GM12878 (cell line): ENCODE measurements around the gene TMC2. TPM values are rescaled to one million over a fixed set of nuclear protein-coding genes. Genes with fewer than 3 reads are reported as not detected.

Experiments
- ATAC-seq: fragments of 200-7000 bp; cut with Tn5 transposase; 3 replicates; pipeline ENCODE4 v1.9.1; 2020; ENCODE audit warnings: mild to moderate bottlenecking, moderate library complexity
- BruUV-seq: library from RNA; stranded (reverse); fragments of 400-500 nt; replicated peaks from 2 replicates; lab custom pipeline; 2021; lab: Mats Ljungman, UMichigan
- CTCF ChIA-PET: fragments of 300-600 bp; sonication (Branson Sonifier 250); formaldehyde crosslinking; extraction: SDS; loops from one replicate; lab custom pipeline; 2021; ENCODE audit warnings: inconsistent platforms; lab: Yijun Ruan, JAX
- POLR2A ChIA-PET: fragments of 350-600 bp; formaldehyde crosslinking; extraction: SDS; loops from one replicate; lab custom pipeline; 2021; ENCODE audit warnings: inconsistent platforms; lab: Charles Lee
- RAD21 ChIA-PET: fragments of 300-600 bp; sonication (Branson Sonifier 250); formaldehyde crosslinking; loops from one replicate; lab custom pipeline; 2023; ENCODE audit warnings: antibody characterized with exemption; ENCODE audit not compliant: unreplicated experiment; lab: Charles Lee
- SMC1A ChIA-PET: fragments of 300-600 bp; sonication (Branson Sonifier 250); formaldehyde crosslinking; loops from one replicate; lab custom pipeline; 2023; ENCODE audit not compliant: unreplicated experiment, uncharacterized antibody; lab: Charles Lee
- DNase-seq: peaks from one replicate; pipeline ENCODE4 v3.0.0-alpha.2; 2011; ENCODE audit warnings: low read depth, low spot score
- FAIRE-seq: peaks from 3 replicates; lab custom pipeline; 2011; peaks lifted over from hg19 to GRCh38; lab: Jason Lieb, UNC
- H2AFZ ChIP-seq: 2 replicates; pipeline ENCODE4 v1.6.0; 2011; ENCODE audit warnings: low read depth, low read length, control low read depth; ENCODE audit not compliant: control insufficient read depth
- H3K27ac ChIP-seq: 2 replicates; pipeline ENCODE4 v1.5.1; 2011; ENCODE audit warnings: control low read depth; ENCODE audit not compliant: control insufficient read depth, insufficient read depth
- H3K27me3 ChIP-seq, 2 experiments: replicated peaks in 1 of 2; 2 replicates each; pipeline versions ENCODE4 v1.6.0 to v1.6.1; 2011; ENCODE audit warnings: low read length in 1 of 2; ENCODE audit not compliant: control insufficient read depth in 2 of 2, insufficient read depth in 2 of 2
- H3K36me3 ChIP-seq, 2 experiments: 2 replicates each; pipeline ENCODE4 v1.5.1; 2011; ENCODE audit warnings: low read length in 1 of 2; ENCODE audit not compliant: control insufficient read depth in 2 of 2, insufficient read depth in 2 of 2
- H3K4me1 ChIP-seq: 2 replicates; pipeline ENCODE4 v1.6.1; 2011; ENCODE audit warnings: mild to moderate bottlenecking, low read length, moderate library complexity, mixed read lengths; ENCODE audit not compliant: control insufficient read depth, insufficient read depth
- H3K4me2 ChIP-seq: 2 replicates; pipeline ENCODE4 v1.6.0; 2011; ENCODE audit warnings: control low read depth; ENCODE audit not compliant: control insufficient read depth, insufficient read depth
- H3K4me3 ChIP-seq: fragments of 200-600 bp; sonication (generic); 2 replicates; pipeline ENCODE4 v1.5.1; 2016
- H3K79me2 ChIP-seq: 2 replicates; pipeline ENCODE4 v1.6.0; 2011; ENCODE audit warnings: low read length; ENCODE audit not compliant: control insufficient read depth, insufficient read depth
- H3K9ac ChIP-seq: 2 replicates; pipeline ENCODE4 v1.8.0; 2011; ENCODE audit warnings: low read length, control low read depth, mixed read lengths; ENCODE audit not compliant: control insufficient read depth, insufficient read depth
- H3K9me3 ChIP-seq: replicated peaks from 3 replicates; pipeline ENCODE4 v1.5.1; 2011; ENCODE audit warnings: mild to moderate bottlenecking, low read length; ENCODE audit not compliant: control insufficient read depth, insufficient read depth
- H4K20me1 ChIP-seq: 2 replicates; pipeline ENCODE4 v1.6.0; 2011; ENCODE audit not compliant: control insufficient read depth, insufficient read depth
- CEBPB ChIP-seq, 2 experiments: fragments of 150-350 bp in 1 of 2; IDR thresholded peaks; 2 replicates each; pipeline ENCODE4 v1.6.1; 2012 to 2014; ENCODE audit warnings: low read depth in 2 of 2, low read length in 2 of 2, borderline replicate concordance in 1 of 2, inconsistent platforms in 1 of 2
- FOXM1 ChIP-seq: IDR thresholded peaks from 2 replicates; pipeline ENCODE4 v1.6.1; 2012; ENCODE audit warnings: low read depth, mild to moderate bottlenecking, inconsistent platforms, low read length, moderate library complexity
- MTA2 ChIP-seq: fragments of 450-650 bp; IDR thresholded peaks from 2 replicates; pipeline ENCODE4 v1.6.1; 2016; ENCODE audit warnings: low read depth, mild to moderate bottlenecking, moderate library complexity
- NBN ChIP-seq: fragments of 450-650 bp; IDR thresholded peaks from 2 replicates; pipeline ENCODE4 v1.6.1; 2016
- RCOR1 ChIP-seq: conservative IDR thresholded peaks from 2 replicates; pipeline ENCODE4 v1.6.1; 2012; ENCODE audit warnings: low read depth, low read length, improper control_type of control experiment
- ZNF207 ChIP-seq: fragments of 450-650 bp; IDR thresholded peaks from 2 replicates; pipeline ENCODE4 v1.6.1; 2014; ENCODE audit warnings: antibody characterized with exemption, mild to moderate bottlenecking, borderline replicate concordance
- WGBS: methylation state at CpG from one replicate; pipeline ENCODE4 v1.1.6; 2016; ENCODE audit warnings: low lambda C conversion rate; ENCODE audit not compliant: insufficient replicate concordance, insufficient coverage; ENCODE audit errors: missing lambda C conversion rate; 5-methylcytosine and 5-hydroxymethylcytosine counted together
- in situ Hi-C: fragments of 300-500 bp; cut with MboI; formaldehyde crosslinking; loops from 9 replicates; pipeline ENCODE4 v1.14.3; 2018; ENCODE audit warnings: mixed read lengths
- intact Hi-C: fragments of 100-400 bp; cut with micrococcal nuclease; formaldehyde crosslinking; loops from one replicate; pipeline ENCODE4 v1.14.2; 2022; ENCODE audit not compliant: unreplicated experiment
- polyA plus RNA-seq, 11 experiments: library from polyadenylated mRNA; depleted of rRNA in 4 of 11; unstranded in 6 of 11; stranded (reverse) in 5 of 11; fragments of >200 nt; fragmentation: Nextera tagmentation in 4 of 11; fragmentation: Illumina TruSeq in 1 of 11; extraction: Ambion mirVana in 4 of 11; extraction: Trizol in 1 of 11; gene quantifications; 1 replicate in 1 of 11; 2 replicates in 10 of 11; pipeline versions ENCODE4 v1.2.1 to v1.2.3, GENCODE V29; 2011 to 2016; ENCODE audit warnings: inconsistent platforms in 2 of 11, missing spikeins in 2 of 11, low read depth in 1 of 11
- total RNA-seq, 4 experiments: library from RNA; depleted of rRNA in 3 of 4; stranded (reverse); fragments of >200 nt in 3 of 4; fragmentation: Illumina TruSeq in 1 of 4; extraction: Trizol in 1 of 4; gene quantifications; 2 replicates each; pipeline versions ENCODE4 v1.2.1 to v1.2.3, GENCODE V29; 2013 to 2021
- TF ChIP-seq, protein P1 (sequence below): IDR thresholded peaks from 2 replicates; pipeline ENCODE4 v1.6.1; 2011; ENCODE audit warnings: borderline replicate concordance, low read depth, mild to moderate bottlenecking, moderate library complexity, mixed read lengths, low read length; ENCODE audit not compliant: insufficient read depth; ENCODE audit errors: extremely low read length

Gene TMC2
- total and polyA plus RNA-seq, 10 of the 15 experiments (the other 5 are each of a cell fraction or from before 2014, with no cell fraction given) = 0.08 TPM; not detected in 9

DNA sequence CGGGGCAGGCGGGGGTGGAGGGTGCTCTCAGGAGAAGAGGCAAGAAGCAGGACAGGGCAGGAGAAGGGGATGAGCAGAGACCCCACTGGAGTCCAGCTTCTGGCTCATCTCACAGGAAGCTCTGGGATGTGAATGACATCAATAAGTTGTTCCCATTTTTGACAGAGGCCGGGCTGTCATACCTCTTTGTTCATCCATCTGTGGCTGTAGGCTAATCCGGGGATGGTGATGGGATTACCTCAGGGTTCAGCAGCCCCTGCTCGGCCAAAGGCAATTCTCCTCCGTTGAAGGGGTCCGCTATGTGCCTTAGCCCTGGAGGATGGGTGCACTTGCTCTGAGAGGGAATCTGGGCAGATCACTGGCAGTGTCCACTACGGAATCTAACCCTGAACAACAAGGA, 3.3 kb upstream of the TMC2 start:
- ChIA-PET SMC1A (interaction anchor here (0.6 kb wide), 1 partner anchor 52 kb away, joined by 3 read pairs; no protein-coding TSS in a partner anchor), CTCF (interaction anchor here (1.3 kb wide), 1 partner anchor 9 kb away, joined by 4 read pairs; no protein-coding TSS in a partner anchor), POLR2A (no interaction called here), RAD21 (no interaction called here)
- DNase-seq = no peak
- TF ChIP-seq RCOR1 (no peak), NBN (no peak), ZNF207 (no peak), MTA2 (no peak), FOXM1 (no peak), CEBPB (IDR thresholded peaks at IDR 0.05; ENCODE audit: borderline replicate concordance in 1 of 2, low read depth in 2 of 2, low read length in 2 of 2) (no peak)
- TF ChIP-seq, protein P1, sequence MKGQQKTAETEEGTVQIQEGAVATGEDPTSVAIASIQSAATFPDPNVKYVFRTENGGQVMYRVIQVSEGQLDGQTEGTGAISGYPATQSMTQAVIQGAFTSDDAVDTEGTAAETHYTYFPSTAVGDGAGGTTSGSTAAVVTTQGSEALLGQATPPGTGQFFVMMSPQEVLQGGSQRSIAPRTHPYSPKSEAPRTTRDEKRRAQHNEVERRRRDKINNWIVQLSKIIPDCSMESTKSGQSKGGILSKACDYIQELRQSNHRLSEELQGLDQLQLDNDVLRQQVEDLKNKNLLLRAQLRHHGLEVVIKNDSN = no peak
- H3K4me1 ChIP-seq = no peaks in the 10 kb centered on the region
- H3K4me3 ChIP-seq = no peak overlapping the region
- in situ Hi-C loops = no loop called here
- 39% methylated on average over 8 of the region's 8 CpGs for WGBS
- H3K79me2 ChIP-seq = no peaks in the 10 kb centered on the region
- H3K36me3 ChIP-seq = no peaks in the 10 kb centered on the region
- H3K27me3 ChIP-seq = no peaks in the 10 kb centered on the region; a peak in 2 of 4 replicates
- ATAC-seq = no peak
- H3K9me3 ChIP-seq = no peaks in the 10 kb centered on the region
- no peak for FAIRE-seq
- intact Hi-C loops = no loop called here
- H3K4me2 ChIP-seq = no peak overlapping the region
- H3K27ac ChIP-seq = no peak overlapping the region
- H4K20me1 ChIP-seq = no peaks in the 10 kb centered on the region
- no peak overlapping the region for H2AFZ ChIP-seq
- no peak overlapping the region for H3K9ac ChIP-seq
- BruUV-seq = no TSS peak
